CD1c-positive myeloid dendritic cell (primary cell): ENCODE results near the gene PLCL1.
"Not testable (repeated sequence)": the region's sequence is repeated elsewhere in the genome, so short reads cannot be mapped to it uniquely, and the experiment has no call there.

Experiments
- DNase-seq: peaks from one replicate; pipeline ENCODE4 v3.0.0-alpha.2; 2016; ENCODE audit errors: extremely low spot score

PLCL1 gene

DNA sequence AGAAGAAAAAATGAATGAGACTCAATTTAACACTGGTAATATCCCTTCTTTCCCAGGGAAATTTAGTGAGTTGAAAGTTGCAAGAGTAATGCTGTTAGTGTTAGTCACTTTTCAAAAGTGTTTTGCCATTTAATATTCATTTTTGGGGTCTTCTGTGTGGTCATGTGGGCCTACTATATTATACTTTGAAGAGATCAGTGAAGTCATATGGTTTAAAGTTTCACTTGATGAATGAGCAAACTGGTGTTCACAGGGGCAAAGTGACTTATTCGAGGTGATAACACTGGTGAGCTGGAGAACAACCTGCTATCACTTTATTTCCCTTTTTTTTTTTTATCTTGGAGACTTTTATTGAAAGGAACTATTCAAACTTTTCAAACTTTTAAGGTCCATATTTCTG, 196.0 kb downstream of the PLCL1 start:
- no peak for DNase-seq

DNA sequence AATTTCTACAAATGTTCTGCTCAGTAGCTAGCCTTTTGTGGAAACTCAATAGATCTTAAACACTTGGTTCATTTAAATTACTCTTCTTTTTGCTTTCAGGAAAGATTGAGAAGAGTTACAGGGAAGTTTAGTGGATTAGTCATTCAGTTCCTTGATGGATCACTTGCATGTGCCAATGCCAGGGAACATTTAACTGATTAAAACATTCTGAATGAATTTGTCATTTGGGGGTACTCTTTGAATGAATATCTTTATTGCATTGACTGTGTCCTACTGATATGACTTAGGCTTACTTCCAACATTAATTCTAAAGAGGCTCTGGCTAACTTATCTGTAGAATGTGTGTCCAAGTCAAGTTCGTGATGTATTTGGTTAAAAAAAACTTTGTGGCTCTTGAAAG, 199.8 kb downstream of the PLCL1 start:
- no peak for DNase-seq

DNA sequence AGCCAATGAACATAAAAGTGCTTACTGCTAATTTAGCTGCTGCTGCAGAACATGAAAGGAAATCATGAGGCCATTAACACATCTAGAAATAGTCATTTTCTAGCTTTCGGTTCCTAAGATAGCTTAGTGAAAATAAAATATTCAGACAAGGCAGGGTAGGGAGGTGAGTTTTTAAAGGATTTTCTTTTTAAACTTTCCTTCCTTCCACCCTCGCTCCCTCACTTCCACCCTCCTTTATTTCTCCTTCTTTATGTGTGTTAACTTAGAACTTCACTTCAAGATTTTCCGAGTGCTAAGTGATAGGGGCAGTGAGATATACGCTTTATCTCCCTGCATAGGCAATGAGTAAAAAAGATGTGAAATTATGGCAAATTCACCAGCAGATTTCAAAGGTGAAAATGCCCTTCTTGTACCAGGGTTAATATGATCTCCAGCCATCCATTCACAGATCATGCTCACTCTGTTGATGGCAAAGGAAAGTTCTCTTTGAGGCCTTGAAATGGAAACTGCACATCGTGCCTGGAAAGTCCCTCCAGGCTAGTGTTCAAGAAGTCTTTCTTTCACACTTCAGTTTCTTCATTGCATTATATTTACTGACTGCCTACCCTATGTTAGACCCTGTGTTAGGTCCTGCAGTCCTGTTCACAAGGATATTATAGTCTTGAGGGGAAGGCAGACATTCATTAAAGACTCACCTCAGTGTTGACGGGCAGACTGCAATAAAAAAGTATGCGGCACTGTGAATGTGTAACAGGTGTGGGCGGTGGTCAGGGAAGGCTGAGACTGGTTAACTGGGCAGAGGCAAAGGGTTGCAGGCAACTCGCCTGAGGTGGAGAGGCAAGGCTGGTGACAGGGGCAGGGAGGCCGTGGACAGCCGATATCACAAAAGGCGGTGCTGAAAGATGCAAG, 200.8 kb downstream of the PLCL1 start:
- DNase-seq, result no peak

DNA sequence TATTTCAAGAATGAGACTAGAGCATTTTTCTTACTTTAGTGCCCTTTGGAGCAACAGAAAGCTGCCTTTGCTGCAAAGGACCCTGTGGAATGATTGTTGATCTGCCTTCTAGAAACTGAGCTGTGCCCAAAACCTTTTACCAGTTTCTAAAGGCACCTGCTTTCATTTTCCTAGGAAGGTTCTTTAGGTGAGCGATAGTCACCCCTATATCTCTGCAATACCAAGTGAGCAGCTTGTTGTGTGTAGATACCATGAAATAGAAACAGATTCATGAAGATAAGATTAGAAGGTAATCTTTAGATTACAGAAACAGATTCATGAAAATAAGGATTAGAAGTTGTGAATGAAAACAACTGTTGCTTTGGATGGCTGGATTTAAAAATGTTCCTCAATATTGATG, 202.3 kb downstream of the PLCL1 start:
- DNase-seq, result no peak

DNA sequence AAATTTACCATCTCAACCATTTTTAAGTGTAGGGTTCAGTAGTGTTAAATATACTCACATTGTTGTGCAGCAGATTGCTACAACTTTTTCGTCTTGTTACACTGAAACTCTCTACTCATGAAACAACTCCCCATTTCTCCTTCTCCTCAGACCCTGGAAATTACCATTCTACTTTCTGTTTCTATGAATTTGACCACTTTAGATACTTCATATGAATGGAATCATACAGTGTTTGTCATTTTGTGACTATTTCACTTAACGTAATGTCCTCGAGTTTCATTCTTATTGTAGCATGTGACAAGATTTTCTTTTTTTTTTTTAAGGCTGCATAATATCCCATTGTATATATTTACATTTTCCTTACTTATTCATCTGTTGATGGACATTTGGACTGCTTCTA, 203.8 kb downstream of the PLCL1 start:
- DNase-seq, result no peak

DNA sequence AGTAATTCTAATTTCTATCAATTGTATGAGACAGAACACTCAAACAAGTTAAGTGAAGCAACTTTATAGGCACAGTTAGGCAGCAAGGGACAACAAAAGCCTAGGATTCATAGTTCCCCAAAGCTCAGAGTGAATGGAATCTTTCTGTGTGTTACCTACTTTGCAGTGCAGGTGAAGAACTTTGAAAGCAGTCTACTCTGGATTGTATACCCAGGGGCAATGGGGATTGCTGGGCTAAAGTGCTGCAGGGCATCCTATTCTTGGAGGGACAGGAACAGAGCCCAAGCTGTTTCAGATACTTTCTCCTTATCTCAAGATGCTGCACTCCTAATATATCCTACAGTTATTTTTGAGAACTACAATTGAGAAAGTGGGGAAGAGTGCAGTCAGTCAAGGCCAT, 207.6 kb downstream of the PLCL1 start:
- DNase-seq, result no peak

DNA sequence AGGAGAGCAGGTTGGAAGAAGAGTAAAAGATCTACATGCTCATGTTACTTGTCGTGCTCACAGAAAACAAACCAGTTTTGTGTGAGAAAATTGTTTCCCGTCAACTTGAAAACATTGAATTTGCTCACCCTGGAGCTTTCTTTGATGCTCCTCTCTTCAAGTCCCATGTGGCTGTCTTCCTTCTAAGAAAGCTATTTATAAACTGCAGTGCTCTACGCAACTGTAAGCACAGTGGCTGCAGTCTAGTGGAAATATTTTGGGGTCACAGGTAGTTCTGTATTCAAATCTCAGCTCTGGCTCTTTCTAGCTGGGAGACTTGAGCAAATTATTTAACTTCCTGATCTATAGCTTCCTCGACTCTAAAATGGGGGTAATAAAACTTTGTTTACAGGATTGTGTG, 211.8 kb downstream of the PLCL1 start:
- DNase-seq, result no peak

DNA sequence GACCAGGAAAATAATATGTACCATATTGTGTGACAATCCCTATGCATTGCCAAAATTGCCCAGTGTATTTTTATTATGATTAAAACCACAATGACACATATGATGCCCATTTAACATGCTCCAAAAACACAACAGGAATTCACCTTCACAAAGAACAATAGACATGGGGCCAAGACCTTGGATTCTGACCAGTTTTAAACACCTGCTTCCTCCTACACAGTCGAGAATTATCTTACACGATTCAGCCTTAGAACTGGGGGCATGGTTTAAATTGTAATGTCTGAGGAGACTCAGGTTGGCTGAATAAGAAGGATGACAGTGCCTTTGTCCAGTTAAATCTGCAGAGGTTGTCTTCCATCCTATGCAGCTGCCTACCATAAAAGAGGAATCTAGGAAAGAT, 212.7 kb downstream of the PLCL1 start:
- DNase-seq, result no peak

DNA sequence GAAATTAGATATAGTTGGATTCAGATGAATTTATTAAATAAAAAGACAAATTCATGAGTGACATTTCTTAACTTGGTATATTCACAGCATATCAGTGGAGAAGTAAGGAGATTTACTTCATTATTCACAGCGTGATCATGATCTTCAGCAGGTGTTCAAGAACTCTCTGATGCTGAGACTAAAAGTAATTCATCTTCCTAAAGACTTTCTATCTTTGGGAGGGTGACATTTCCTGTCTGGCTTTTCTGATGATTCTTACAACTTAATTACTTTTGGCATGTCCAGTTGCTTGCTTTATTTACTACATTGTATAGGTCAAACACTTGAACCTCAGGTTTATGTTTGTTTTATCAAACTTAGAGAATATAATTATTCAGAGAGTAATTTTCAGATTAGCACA, 224.6 kb downstream of the PLCL1 start:
- DNase-seq, result no peak

DNA sequence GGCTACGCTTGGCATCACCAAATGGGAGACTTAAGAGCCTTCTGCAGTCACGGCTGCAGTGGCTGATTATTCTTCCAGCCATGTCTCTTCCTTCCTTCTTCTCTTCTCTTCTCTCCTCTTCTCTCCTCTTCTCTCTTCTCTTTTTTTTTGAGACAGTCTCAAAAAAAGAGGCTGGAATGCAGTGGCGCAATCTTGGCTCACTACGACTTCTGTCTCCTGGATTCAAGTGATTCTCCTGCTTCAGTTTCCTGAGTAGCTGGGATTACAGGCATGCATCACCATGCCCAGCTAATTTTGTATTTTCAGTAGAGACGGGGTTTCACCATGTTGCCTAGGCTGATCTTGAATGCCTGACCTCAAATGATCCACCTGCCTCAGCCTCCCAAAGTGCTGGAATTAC, 225.2 kb downstream of the PLCL1 start:
- DNase-seq, result not testable (repeated sequence)

DNA sequence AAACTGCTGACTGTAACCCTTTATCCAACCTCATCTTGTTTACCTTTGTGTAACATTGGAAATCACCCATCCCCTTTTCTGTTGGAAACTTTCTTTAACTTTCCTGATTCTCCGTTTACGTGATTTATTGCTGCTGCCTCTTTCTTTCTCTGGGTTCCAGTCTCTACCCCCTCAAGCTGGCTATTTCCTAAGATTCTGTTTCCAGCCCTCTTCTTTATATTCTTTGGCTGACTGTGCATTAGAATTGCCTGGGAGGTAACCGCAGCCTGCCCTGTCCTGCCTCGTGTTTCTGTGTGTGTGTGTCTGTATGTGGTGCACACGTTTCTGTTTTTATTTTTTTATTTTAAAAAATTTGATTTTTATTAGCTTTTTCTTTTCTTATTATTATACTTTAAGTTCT, 229.2 kb downstream of the PLCL1 start:
- DNase-seq, result no peak

DNA sequence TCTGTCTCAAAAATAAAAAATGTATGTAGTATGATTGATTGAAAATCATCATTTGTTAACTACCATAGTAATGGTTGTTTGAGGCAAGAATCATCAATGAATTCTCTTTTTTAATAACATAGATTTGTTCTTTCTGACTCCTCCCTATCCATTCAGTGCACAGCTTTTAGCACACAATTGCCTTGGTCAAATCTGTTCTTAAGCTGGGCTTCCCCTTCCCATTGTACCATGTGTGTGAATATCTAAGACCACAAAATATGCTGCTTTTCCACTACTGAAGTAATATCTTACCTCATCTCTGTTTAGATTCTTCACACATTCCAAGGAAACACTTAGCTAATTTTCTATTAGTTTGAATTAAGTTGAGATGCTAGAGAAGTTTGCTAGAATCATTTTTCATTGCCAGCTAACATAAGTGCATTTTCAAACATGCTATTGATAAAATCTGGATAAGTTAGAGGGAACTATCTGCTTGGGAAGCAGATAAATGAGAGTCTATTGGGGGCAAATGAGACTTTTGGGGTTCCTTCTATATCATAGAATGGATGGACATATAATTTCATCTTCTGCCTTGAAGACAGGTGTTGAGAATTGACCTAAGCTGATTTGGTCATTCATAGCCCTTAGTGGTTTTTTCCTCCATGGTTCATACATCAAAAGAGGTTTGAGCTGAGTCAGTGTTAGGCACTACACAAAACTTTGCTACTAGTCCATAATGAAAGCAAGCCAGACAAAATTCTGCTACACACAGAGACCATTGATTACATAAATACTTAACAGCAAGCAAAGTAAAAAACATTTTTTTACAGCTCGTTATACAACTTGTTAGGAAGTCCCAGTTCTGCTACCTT, 231.9 kb downstream of the PLCL1 start:
- no peak for DNase-seq

DNA sequence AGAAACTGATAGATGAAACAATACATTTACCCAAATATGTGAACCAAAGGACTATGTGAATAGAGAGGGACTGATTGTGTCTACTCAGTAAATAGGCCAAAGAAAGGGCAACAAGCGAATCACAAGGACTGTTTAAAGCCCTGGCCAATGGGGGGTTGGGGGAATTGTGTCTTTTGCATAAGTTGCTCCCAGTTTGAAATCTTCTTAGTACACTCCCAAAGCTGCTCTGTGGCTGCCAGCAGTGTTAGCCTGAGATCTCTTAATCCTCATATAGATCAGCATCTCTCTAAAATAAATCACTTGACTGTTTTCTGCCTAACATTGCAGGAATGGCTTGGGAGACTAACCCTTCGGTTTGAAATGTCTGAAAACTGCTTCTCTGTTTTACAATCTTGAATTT, 236.4 kb downstream of the PLCL1 start:
- no peak for DNase-seq

DNA sequence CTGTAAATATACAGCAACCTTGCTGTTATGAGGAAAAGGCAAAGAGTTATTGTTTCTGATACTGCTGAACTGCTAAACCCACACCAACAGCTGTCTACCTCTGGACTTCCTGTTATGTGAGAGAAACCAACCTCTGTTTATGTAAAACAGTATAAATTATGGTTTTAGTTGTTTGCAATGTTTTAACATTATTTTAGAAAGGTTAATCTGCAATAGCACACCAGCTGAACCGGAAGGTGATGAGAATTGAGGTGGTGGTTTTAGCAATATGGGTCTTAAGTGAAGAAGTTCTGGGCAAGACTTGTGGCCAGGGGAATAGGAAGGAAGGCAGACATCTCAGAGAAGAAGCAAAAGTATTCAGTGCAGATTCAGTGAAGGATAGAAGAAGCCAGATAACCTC, 237.8 kb downstream of the PLCL1 start:
- DNase-seq, result no peak

DNA sequence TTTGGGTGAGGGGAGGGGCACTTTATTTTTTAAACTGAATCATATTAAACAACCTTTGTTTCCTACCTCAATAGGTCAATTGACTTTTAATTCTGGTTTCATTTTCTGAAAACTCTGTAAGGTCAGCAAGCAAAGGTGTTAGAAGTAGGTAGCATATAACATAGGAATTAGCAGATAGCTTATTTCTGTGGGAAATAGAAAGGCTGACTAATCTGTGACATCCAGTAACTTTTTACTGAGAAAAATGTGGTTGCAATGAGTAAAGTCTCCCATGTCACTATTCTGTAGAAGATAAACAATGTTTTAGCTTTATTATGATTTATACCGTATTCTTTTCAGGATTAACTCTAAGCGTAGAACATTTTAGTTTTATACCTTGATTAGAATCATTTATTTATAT, 240.4 kb downstream of the PLCL1 start:
- no peak for DNase-seq

DNA sequence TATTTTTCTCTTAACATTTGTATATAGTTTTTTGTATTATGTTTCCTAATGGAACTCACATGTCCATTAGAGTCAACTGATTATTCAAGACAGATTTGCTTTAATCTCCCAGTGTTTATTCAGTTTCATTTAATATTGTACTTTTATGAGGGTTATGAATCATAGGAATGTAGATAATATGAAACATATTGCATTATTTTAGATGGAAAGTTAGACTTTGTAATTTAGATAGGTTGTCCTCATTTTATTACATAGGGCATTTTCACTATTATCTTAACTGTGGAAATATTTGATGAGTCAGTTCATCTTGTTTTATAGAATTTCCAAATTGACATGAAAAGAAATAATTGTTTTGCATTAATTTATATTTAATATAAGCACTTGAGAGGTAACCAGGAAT, 240.8 kb downstream of the PLCL1 start:
- DNase-seq, result no peak

DNA sequence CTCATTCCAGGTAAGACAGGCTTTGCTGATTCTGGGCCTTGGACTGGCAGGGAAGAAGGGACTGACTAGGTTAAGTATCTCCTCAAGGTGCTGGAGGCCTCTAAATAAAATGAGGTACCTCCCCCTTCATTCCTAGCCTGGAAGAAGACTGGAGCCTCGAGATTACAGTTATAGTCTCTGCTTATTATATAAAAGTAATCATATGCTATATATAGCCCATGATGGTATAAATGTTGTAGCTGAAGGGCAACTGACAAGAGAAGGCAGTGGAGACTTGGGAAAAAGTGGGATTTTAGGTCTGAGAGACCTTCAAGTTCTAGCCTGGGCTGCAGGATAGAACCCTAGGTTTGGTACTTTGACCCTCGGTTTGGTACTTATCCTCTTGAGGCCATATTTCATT, 248.3 kb downstream of the PLCL1 start:
- no peak for DNase-seq

DNA sequence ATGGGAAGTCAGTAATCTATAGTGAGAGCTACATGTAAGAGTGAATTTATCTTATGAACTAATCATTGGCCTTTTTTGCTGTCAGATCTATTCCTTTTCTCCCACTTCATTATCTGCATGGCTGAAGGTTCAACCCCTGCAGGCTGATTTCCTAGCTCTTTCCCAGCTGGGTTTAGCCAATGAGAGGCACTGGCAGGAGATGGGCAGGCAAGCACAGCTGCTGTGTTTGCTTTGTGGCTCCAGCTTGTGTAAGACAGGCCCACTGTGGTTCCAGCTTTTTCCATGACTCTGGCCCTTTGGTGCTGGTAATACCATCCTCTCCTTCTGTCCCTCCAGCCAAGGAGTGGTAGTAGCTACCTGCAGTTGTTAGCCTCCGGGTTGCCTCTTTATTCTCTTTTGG, 248.8 kb downstream of the PLCL1 start:
- no peak for DNase-seq

DNA sequence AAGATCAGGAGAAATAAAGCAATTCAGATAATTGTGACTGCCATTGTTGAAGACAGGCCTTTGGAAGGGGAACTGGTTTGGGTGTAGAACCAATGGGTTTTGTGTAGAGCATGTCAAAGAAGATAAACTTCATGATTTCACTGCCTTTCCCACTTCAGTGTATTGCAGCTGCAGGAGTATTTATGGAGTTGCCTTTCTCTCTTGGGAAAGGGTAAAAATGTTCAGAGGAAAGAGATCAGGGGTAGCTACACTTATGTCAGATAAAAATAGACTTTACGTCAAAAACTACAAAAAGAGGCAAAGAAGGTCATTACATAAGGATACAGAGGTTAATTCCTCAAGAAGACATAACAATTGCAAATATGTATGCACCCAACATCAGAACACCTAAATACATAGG, 249.4 kb downstream of the PLCL1 start:
- DNase-seq, result no peak

DNA sequence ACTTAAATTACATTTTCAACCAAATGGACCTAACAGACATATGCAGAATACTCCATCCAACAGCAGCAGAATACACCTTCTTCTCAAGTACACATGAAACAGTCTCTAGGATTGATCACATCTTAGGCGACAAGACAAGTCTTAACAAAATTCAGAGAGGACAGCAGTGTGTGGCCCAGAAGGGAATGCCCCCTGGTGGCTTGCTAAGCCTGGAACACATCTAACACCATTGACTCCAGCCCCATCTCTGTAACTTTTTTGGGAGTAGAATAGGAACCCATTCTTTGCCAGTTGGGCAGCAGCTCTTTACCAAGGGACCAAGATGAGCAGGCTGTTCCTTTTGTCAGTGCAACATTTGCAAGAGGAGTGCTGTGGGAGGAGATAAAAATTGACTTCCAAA, 249.9 kb downstream of the PLCL1 start:
- DNase-seq, result peak; percentile 18

DNA sequence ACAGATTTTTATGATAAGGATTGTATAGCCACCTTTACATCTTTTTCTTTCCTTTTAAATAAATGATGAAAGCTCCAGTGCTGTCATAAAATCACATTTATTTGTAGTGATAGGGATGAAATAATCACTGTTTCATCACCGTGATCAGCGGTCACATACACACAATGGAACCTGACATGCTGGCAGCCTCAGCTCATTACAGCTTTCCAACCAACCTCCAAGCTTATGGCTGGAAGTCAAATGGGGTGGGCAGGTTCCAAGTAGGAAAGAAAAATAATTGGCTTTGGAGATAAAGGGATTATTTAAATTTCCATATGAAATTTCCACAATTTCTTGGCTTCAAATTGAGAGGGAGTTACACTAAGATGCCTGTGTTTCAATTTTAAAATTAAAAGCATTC, 251.3 kb downstream of the PLCL1 start:
- no peak for DNase-seq

DNA sequence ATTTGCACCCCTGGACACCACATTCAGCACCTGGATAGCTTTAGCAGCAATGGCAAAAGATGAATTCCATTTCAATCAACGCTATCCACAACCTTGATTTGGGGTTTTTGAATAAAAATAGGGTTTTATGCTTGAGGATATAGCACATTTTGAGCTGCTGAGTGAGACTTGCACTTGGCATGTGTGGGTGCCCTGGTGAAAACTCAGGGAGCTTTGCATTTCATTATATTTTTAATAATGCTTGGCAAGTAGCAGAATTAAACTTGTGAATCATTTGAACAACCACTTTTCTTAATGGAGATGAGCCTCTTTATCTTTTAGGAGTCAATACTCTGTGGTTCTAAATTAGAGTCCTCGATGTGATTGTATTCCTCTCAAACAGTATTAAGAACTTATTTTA, 252.4 kb downstream of the PLCL1 start:
- no peak for DNase-seq

DNA sequence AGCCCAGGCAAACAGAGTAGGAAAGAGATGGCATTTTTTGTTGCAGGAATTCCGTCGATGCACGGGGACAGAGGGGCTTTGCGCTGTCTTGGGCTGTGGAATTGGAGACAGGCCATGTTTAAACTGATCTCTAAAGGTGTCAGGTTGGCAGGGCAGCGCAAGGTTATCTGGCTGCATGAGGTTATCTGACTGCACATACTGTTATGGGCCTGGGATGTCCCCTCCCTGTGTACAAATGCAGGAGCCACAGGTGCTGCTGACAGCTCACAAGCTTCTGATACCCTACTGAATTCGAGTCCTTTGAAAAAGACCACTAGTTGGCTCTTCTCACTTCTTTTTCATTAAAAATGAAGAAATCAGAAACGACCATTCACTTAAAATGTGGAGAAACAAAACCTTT, 255.4 kb downstream of the PLCL1 start:
- DNase-seq, result no peak
